Kasumi-1 (cell line): ENCODE data around the gene OR8K5.
"Not testable (repeated sequence)": the region's sequence is repeated elsewhere in the genome, so short reads cannot be mapped to it uniquely, and the experiment has no call there.

ENCODE experiments used
- DNase-seq, 2 experiments: peaks; one replicate each; lab custom pipeline; 2025; lab: John Stamatoyannopoulos, UW

Gene OR8K5, protein sequence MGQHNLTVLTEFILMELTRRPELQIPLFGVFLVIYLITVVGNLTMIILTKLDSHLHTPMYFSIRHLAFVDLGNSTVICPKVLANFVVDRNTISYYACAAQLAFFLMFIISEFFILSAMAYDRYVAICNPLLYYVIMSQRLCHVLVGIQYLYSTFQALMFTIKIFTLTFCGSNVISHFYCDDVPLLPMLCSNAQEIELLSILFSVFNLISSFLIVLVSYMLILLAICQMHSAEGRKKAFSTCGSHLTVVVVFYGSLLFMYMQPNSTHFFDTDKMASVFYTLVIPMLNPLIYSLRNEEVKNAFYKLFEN

GRCh38 chr11:56160217-56160616 is at the start of gene OR8K5:
Gene OR8K5, minus strand, starts transcription at chr11:56160317. Its CDS starts 0 bp downstream, at chr11:56160317.
- DNase-seq: no peak

- no peak for DNase-seq
Measured at GRCh38 chr11:56207790-56208189, 47.7 kb upstream of the OR8K5 start.

DNA sequence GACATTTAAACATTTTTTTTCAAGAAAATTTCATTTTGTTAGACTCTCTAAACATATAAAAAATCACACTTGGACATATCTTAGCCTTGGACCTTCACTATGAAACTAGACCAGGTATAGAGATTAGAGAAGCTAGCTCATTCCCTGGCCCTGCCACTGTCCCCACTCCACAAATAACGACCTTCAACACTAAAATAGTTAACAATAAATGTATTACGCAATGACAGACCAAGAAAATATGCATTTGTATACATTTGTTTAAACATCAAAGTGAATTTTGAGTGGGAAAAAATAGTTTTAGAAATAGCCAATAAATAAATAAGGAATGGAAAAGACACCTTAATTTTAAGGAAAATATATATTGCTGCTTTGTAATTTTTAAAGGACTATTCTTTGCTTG is 37.2 kb upstream of the OR8K5 start:
- DNase-seq: no peak

- no peak for DNase-seq
Measured at GRCh38 chr11:56196705-56197104, 36.6 kb upstream of the OR8K5 start.

- DNase-seq: no peak
Measured at GRCh38 chr11:56188602-56189001, 28.5 kb upstream of the OR8K5 start.

DNA sequence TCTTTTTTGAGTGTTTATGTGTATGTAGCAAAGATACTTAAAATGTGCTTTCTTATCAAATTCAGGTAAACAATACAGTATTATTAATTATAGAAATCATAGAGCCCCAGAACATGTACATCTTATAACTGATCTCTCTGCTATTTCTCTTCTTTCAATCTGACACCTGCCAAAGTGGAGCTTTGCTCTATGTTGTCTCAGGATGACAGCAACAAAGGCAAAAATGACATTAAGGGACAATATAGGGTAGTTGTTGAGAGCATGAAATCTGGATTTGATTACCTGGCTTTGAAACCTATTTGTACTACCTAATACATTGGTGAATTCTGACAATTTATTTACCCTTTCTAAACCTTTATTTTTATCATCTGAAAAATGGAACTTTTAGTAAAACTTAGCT is 23.3 kb upstream of the OR8K5 start:
- no peak for DNase-seq

- no peak for DNase-seq
Measured at GRCh38 chr11:56176318-56176717, 16.2 kb upstream of the OR8K5 start, which contains the start of gene OR5J2. Gene OR5J2, plus strand, starts transcription at chr11:56176618. Its CDS starts 0 bp downstream, at chr11:56176618.

DNA sequence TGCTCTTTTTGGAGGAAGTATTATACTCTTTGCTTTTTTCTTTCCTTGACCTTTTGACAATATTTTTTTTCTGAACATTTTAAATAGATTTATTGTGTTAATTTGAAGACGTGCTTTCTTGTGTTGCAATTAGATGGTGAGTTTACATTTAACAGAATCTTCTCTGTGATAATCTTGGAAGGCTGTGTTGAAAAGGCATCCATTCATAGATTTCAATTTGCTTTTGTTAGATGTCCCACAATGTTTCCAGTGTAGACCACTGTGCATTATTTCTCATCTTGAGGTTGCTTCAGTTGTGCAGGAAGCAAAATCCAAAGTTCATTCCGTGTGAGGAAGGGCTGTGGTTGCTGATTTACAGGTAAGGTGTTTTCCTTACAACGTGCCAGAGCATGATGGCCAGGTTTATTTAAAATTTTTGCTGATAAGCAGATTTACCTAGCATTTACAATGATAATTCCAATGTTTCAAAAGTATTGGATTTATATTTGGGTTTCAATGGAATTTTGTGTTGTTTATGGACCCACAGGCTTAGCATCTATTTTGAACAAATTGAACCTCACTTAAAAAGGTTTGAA is 12.2 kb upstream of the OR8K5 start:
- DNase-seq: no peak

GRCh38 chr11:56163804-56164203 is 3.7 kb upstream of the OR8K5 start:
- DNase-seq: no peak

DNA sequence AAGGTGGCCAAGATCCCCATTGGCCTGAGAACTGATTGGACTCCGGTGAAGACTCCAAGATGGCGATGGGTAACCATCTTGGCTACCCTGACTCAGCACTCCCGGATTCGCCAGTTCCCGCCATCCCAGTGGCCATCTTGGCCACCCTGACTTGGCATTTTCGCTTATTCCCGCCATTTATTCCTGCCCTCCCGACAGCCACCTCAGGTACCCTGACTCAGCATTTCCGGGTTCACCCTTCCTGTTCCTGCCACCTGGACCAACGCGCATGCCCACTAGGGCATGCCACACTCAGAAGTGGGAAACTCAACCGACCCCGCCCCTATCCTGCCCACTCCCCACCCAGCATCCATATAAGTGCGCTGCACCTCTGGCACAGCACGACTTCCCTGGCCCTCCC is 7.8 kb downstream of the OR8K5 start:
- DNase-seq: no peak

- DNase-seq: no peak
Measured at GRCh38 chr11:56151376-56151775, 8.7 kb downstream of the OR8K5 start.

DNA sequence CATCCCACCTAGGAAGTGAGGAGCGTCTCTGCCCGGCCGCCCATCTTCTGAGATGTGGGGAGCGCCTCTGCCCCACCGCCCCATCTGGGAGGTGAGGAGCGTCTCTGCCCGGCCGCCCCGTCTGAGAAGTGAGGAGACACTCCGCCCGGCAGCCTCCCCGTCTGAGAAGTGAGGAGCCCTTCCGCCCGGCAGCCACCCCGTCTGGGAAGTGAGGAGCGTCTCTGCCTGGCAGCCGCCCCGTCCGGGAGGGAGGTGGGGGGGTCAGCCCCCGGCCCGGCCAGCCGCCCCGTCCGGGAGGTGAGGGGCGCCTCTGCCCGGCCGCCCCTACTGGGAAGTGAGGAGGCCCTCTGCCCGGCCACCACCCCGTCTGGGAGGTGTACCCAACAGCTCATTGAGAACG is 16.4 kb downstream of the OR8K5 start:
- DNase-seq: not testable (repeated sequence)

GRCh38 chr11:56140151-56140661 is 19.9 kb downstream of the OR8K5 start, which contains the start of gene OR8J3:
Gene OR8J3, minus strand, starts transcription at chr11:56140201. Its CDS starts 2,483 bp downstream, at chr11:56137718.
- DNase-seq: no peak

DNA sequence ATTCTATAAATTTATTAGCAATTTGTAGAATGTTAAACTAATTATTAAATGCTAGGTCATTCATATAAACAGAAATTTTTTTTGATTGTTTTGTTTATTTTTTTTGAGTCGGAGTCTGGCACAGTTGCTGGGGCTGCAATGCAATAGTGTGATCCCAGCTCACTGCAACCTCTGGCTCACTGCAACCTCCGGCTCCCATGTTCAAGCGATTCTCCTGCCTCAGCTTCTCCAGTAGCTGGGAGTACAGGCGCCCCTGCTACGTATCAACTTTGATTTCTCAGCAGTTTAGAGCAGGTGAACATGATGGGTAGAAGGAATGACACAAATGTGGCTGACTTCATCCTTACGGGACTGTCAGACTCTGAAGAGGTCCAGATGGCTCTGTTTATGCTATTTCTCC is 38.0 kb downstream of the OR8K5 start, which contains the start of gene OR8H3:
TSS of gene OR8H3 (plus strand) at position 301 of the 400 bp plus-strand sequence. CDS start at position 301, 0 bp downstream.
- no peak for DNase-seq
